ENCODE measurements around the gene EXOC4. TPM values are rescaled to one million over a fixed set of nuclear protein-coding genes. Genes with fewer than 3 reads are reported as not detected.

EXOC4 gene
- total RNA-seq, 2 donors from 2014 or later, result 62.0 to 146 TPM

DNA sequence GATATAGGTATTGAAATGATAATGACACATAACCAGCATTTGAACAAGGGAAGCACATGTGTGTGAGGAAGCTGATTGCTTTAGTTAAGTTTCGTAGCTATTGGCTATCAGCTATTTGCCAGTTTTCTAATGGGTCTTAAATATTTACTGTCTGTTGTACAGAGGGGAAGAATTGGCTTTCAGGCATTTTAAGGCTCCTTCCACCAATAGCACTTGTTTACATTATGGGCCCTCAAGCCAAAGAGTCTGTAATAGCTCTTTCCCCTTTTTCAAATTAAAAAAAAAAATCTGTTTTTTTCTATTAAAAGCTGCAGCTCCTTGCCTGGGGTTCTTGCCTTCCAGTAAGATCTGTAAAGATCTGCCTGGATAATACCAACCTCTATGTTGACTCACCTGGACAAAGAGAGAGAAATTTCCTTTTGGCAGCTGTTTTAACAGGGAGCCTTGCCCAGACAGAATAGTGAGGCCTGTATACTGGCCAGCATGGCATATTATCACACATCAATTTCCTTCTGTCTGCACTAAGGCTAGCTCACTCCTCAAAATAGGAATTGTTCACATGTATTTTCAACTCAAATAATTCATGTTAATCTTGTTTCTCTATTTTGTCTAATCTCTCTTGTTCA is 769.5 kb downstream of the EXOC4 start:
- Histone ChIP-seq H3K36me3 (replicated peaks in 1 of 2; ENCODE audit: insufficient read depth in 1 of 2, low read depth in 2 of 2) (no peaks in the 10 kb centered on the region), H3K4me1 (peaks cover 27% of the 10 kb centered on the region), H3K4me3 (no peak overlapping the region), H3K27ac (peak overlapping the region in 3 of 4 donors; percentile 54 to 67 (median 56)), H3K9me3 (no peaks in the 10 kb centered on the region), H3K27me3 (no peaks in the 10 kb centered on the region)
- 27 to 41% methylated on average over 1 of the region's 1 CpG for WGBS, 2 donors
- ATAC-seq (peak; percentile 98), DNase-seq (peak; percentile 49 to 73 (median 60))
- TF ChIP-seq POLR2A (IDR thresholded peaks at IDR 0.05), result no peak
- TF ChIP-seq, protein P1, sequence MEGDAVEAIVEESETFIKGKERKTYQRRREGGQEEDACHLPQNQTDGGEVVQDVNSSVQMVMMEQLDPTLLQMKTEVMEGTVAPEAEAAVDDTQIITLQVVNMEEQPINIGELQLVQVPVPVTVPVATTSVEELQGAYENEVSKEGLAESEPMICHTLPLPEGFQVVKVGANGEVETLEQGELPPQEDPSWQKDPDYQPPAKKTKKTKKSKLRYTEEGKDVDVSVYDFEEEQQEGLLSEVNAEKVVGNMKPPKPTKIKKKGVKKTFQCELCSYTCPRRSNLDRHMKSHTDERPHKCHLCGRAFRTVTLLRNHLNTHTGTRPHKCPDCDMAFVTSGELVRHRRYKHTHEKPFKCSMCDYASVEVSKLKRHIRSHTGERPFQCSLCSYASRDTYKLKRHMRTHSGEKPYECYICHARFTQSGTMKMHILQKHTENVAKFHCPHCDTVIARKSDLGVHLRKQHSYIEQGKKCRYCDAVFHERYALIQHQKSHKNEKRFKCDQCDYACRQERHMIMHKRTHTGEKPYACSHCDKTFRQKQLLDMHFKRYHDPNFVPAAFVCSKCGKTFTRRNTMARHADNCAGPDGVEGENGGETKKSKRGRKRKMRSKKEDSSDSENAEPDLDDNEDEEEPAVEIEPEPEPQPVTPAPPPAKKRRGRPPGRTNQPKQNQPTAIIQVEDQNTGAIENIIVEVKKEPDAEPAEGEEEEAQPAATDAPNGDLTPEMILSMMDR (IDR thresholded peaks at IDR 0.05), result no peak
- intact Hi-C loops (cut with DNase I), result no loop called here

DNA sequence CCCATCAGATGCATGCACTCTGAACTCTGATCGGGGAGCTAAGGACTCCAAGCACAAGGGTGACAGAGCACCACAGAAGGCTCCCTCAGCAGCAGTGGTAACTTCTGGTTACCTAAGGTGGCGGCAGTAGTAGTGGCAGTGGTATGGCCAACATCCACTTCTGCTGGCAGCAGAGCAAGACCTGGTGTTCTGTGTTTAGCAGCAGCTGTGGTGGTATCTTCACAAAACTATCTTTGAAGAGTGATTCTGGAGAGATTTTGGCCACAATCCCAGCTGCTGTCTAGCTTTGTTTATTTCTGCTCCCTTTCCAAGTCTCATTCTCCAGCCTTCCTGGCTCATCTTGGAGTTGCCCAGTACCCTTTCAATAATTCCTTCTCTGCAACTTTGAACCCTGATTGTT is 771.9 kb downstream of the EXOC4 start:
- Histone ChIP-seq H3K4me3 (no peak overlapping the region), H3K27ac (no peak overlapping the region), H3K36me3 (replicated peaks in 1 of 2; ENCODE audit: insufficient read depth in 1 of 2, low read depth in 2 of 2) (no peaks in the 10 kb centered on the region), H3K4me1 (peaks cover 27% of the 10 kb centered on the region), H3K27me3 (no peaks in the 10 kb centered on the region), H3K9me3 (no peaks in the 10 kb centered on the region)
- ATAC-seq (no peak), DNase-seq (peak in 1 of 4 donors; percentile 12)
- WGBS, 2 donors, result 88% methylated on average over 2 of the region's 2 CpGs; no CpG with 5 or more reads in 1 of the 2 donors
- intact Hi-C loops (cut with DNase I), result no loop called here
- TF ChIP-seq, protein P1 (IDR thresholded peaks at IDR 0.05), result no peak
- TF ChIP-seq POLR2A (IDR thresholded peaks at IDR 0.05), result no peak

DNA sequence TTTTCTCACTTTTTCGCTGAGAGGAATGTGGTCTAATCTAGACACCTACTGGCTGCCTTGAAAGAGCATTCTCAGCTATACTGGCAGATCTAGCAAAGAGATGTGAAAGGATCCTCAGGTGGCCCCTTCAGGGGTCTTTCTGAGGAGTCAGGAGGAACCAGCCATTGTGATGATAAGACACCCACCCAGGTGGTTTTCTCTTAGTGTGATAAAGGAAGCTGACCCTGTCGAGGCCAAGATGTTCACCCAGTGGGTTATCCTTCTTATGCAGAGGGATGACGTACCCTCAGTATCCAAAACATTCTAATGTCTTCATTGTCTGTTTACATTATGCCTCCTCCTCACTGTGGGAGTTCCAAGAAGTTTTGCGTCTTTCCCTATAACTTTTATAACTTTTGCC is 776.0 kb downstream of the EXOC4 start:
- H3K36me3 ChIP-seq (replicated peaks in 1 of 2; ENCODE audit: insufficient read depth in 1 of 2, low read depth in 2 of 2), result no peaks in the 10 kb centered on the region

DNA sequence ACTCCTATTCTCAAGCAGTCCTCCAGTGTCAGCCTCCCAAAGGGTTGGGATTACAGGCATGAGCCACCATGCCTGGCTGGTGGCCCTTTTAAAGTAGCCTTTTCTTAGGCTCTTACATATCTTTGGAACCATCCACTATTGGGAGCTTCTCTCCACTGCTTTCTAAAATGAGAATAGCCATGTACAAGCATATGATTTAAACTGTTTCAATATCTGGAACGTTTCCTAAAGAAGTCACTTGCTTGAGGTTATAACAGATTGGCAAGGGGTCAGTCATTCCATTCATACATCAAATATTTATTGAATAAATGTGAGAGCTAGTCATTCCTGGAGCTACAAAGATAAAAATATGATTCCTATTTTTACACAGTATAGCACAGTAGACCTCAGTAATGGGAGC is 776.9 kb downstream of the EXOC4 start:
- DNase-seq (no peak), ATAC-seq (no peak)
- H3K9me3 ChIP-seq, result peaks cover 0 to 5% (median 0%) of the 10 kb centered on the region in 3 donors
- WGBS, 2 donors, result 89 to 92% methylated on average over 1 of the region's 1 CpG
- peaks cover 2% of the 10 kb centered on the region for H3K4me1 ChIP-seq
- no peak for TF ChIP-seq POLR2A (IDR thresholded peaks at IDR 0.05)
- TF ChIP-seq, protein P1 (IDR thresholded peaks at IDR 0.05), result no peak
- intact Hi-C loops (cut with DNase I), result no loop called here
- no peaks in the 10 kb centered on the region for H3K36me3 ChIP-seq (replicated peaks in 1 of 2; ENCODE audit: insufficient read depth in 1 of 2, low read depth in 2 of 2)
- no peak overlapping the region for H3K4me3 ChIP-seq
- no peaks in the 10 kb centered on the region for H3K27me3 ChIP-seq
- no peak overlapping the region for H3K27ac ChIP-seq

More for the DNA sequence above, 776.0 kb downstream of the EXOC4 start:
- peaks cover 5% of the 10 kb centered on the region for H3K4me1 ChIP-seq
- DNase-seq (no peak), ATAC-seq (no peak)
- no peak overlapping the region for H3K4me3 ChIP-seq
- H3K27me3 ChIP-seq, result no peaks in the 10 kb centered on the region
- TF ChIP-seq, protein P1 (IDR thresholded peaks at IDR 0.05), result no peak
- TF ChIP-seq POLR2A (IDR thresholded peaks at IDR 0.05), result no peak
- H3K27ac ChIP-seq, result no peak overlapping the region
- WGBS, 2 donors, result 89 to 95% methylated on average over 4 of the region's 4 CpGs
- intact Hi-C loops (cut with DNase I), result no loop called here
- peaks cover 0 to 5% (median 0%) of the 10 kb centered on the region in 3 donors for H3K9me3 ChIP-seq

DNA sequence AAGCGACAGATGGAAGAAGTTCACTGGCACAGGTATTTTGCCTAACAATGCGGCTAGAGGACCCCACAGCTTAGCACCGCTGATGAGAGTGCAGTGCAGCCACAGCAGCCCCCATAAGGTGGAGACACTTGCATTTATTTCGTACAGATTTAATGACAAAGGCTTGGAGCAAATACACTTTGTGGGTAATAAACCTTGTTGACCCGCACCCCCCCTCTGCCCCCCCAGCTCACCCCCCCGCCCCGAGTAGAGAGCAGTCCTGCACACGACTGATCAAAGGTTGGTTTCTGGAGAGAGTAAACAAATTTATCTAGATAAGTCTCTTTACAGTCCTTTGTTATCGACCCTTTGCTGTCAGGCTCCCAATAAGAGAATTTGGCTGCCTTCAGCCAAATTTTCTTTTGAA is 777.6 kb downstream of the EXOC4 start:
- H3K4me3 ChIP-seq, result no peak overlapping the region
- no peak overlapping the region for H3K27ac ChIP-seq
- no peaks in the 10 kb centered on the region for H3K4me1 ChIP-seq
- peaks cover 0 to 5% (median 0%) of the 10 kb centered on the region in 3 donors for H3K9me3 ChIP-seq
- 39 to 47% methylated on average over 9 of the region's 9 CpGs for WGBS, 2 donors
- intact Hi-C loops (cut with DNase I), result no loop called here
- H3K27me3 ChIP-seq, result no peaks in the 10 kb centered on the region
- ATAC-seq (peak; percentile 50), DNase-seq (no peak)
- TF ChIP-seq POLR2A (IDR thresholded peaks at IDR 0.05), result no peak
- TF ChIP-seq, protein P1 (IDR thresholded peaks at IDR 0.05), result no peak
- no peaks in the 10 kb centered on the region for H3K36me3 ChIP-seq (replicated peaks in 1 of 2; ENCODE audit: insufficient read depth in 1 of 2, low read depth in 2 of 2)
